ENCODE measurements around the gene THRB. TPM values are rescaled to one million over a fixed set of nuclear protein-coding genes. Genes with fewer than 3 reads are reported as not detected.

The THRB gene
- total and polyA plus RNA-seq, 2 experiments from 2014 or later = 26.8 to 60.0 TPM

GRCh38 chr3:24182756-24183155, 311.9 kb downstream of the THRB start:
- H3K79me2 ChIP-seq = no peaks in the 10 kb centered on the region
- no peaks in the 10 kb centered on the region for H3K9me2 ChIP-seq (replicated peaks; ENCODE audit: insufficient read depth)
- no peaks in the 10 kb centered on the region for H3K27me3 ChIP-seq
- H3K4me1 ChIP-seq (ENCODE audit: insufficient read depth) = peaks cover 3% of the 10 kb centered on the region
- H3K4me3 ChIP-seq = no peak overlapping the region
- no peak overlapping the region for H3K27ac ChIP-seq
- DNase-seq (ENCODE audit: low spot score) = no peak
- H3K4me2 ChIP-seq = no peak overlapping the region
- H3K9me3 ChIP-seq (ENCODE audit: low read depth) = no peaks in the 10 kb centered on the region
- TF ChIP-seq EZH2 (IDR thresholded peaks at IDR 0.05; ENCODE audit: borderline replicate concordance) (no peak), CTCF (IDR thresholded peaks at IDR 0.05; ENCODE audit: poor library complexity) (no peak), EZH2phosphoT487 (IDR thresholded peaks at IDR 0.05; ENCODE audit: low read depth, severe bottlenecking, unreplicated experiment) (no peak)
- H2AFZ ChIP-seq = no peak overlapping the region
- 76% methylated on average over 2 of the region's 2 CpGs for WGBS (ENCODE audit: low lambda C conversion rate, missing lambda C conversion rate)
- no peaks in the 10 kb centered on the region for H3K36me3 ChIP-seq (replicated peaks; ENCODE audit: insufficient read depth, low read depth)
- H4K20me1 ChIP-seq (ENCODE audit: insufficient read depth, poor library complexity, severe bottlenecking) = no peaks in the 10 kb centered on the region

GRCh38 chr3:24181256-24181655, 313.4 kb downstream of the THRB start:
- H3K4me3 ChIP-seq = no peak overlapping the region
- WGBS (ENCODE audit: low lambda C conversion rate, missing lambda C conversion rate) = 63% methylated on average over 4 of the region's 4 CpGs
- no peaks in the 10 kb centered on the region for H3K79me2 ChIP-seq
- H3K9me2 ChIP-seq (replicated peaks; ENCODE audit: insufficient read depth) = no peaks in the 10 kb centered on the region
- no peak overlapping the region for H3K27ac ChIP-seq
- no peak overlapping the region for H3K4me2 ChIP-seq
- DNase-seq (ENCODE audit: low spot score) = no peak
- H4K20me1 ChIP-seq (ENCODE audit: insufficient read depth, poor library complexity, severe bottlenecking) = no peaks in the 10 kb centered on the region
- TF ChIP-seq EZH2 (IDR thresholded peaks at IDR 0.05; ENCODE audit: borderline replicate concordance) (no peak), EZH2phosphoT487 (IDR thresholded peaks at IDR 0.05; ENCODE audit: low read depth, severe bottlenecking, unreplicated experiment) (no peak), CTCF (IDR thresholded peaks at IDR 0.05; ENCODE audit: poor library complexity) (no peak)
- no peaks in the 10 kb centered on the region for H3K36me3 ChIP-seq (replicated peaks; ENCODE audit: insufficient read depth, low read depth)
- H3K9me3 ChIP-seq (ENCODE audit: low read depth) = no peaks in the 10 kb centered on the region
- H3K27me3 ChIP-seq = no peaks in the 10 kb centered on the region
- no peak overlapping the region for H2AFZ ChIP-seq
- H3K4me1 ChIP-seq (ENCODE audit: insufficient read depth) = peaks cover 3% of the 10 kb centered on the region

DNA sequence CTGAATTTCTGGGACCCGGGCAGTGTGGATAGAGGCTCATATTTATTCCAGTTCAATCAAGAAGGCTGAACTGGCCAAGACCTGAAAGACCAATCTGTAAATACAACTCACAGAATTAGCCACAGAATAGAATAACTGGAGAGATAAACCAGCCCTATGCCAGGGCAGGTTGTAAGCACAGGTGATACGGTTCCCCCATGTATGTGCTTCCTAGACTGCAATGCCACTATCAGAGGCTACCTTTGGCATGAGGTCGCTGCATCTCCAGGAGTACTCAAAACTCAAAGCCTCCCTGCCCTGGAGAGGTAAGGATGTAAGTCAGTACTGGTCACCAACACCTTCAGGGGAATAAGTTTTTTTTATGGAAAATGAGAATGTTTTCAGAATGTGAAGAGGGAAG, 314.0 kb downstream of the THRB start:
- Histone ChIP-seq H3K27me3 (no peaks in the 10 kb centered on the region), H3K4me2 (no peak overlapping the region)
- no peak for TF ChIP-seq EZH2 (IDR thresholded peaks at IDR 0.05; ENCODE audit: borderline replicate concordance)
- no peak for TF ChIP-seq EZH2phosphoT487 (IDR thresholded peaks at IDR 0.05; ENCODE audit: low read depth, severe bottlenecking, unreplicated experiment)
- no peak for TF ChIP-seq CTCF (IDR thresholded peaks at IDR 0.05; ENCODE audit: poor library complexity)

DNA sequence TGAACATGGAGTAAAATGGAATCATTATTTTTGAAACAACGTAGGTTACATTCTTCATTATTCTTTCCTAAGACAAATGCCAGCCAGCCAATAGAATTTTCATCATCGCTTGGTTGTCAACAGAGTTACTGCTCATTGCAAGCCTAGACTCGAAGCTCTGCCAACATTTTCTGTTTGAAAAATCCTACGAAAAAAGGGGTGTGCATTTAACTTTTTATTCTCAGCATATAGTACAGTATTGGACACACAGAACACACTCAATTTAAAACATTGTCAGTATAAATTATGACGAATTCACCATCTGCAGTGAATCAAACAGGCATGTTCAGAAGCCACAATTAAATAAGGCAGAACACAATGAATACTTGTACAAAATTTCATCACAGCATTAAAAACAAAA, 317.4 kb downstream of the THRB start:
- 70% methylated on average over 5 of the region's 5 CpGs for WGBS (ENCODE audit: low lambda C conversion rate, missing lambda C conversion rate)

More for the DNA sequence above, 314.0 kb downstream of the THRB start:
- Histone ChIP-seq H3K79me2 (no peaks in the 10 kb centered on the region), H4K20me1 (ENCODE audit: insufficient read depth, poor library complexity, severe bottlenecking) (no peaks in the 10 kb centered on the region), H3K9me3 (ENCODE audit: low read depth) (no peaks in the 10 kb centered on the region), H3K27ac (no peak overlapping the region), H3K4me3 (no peak overlapping the region), H2AFZ (no peak overlapping the region), H3K9me2 (replicated peaks; ENCODE audit: insufficient read depth) (no peaks in the 10 kb centered on the region), H3K4me1 (ENCODE audit: insufficient read depth) (no peaks in the 10 kb centered on the region), H3K36me3 (replicated peaks; ENCODE audit: insufficient read depth, low read depth) (no peaks in the 10 kb centered on the region)
- WGBS (ENCODE audit: low lambda C conversion rate, missing lambda C conversion rate) = 97% methylated on average over 3 of the region's 3 CpGs
- DNase-seq (ENCODE audit: low spot score) = no peak

More for the DNA sequence above, 317.4 kb downstream of the THRB start:
- DNase-seq (ENCODE audit: low spot score) = no peak
- Histone ChIP-seq H3K9me2 (replicated peaks; ENCODE audit: insufficient read depth) (no peaks in the 10 kb centered on the region), H3K79me2 (no peaks in the 10 kb centered on the region), H2AFZ (no peak overlapping the region), H3K27me3 (no peaks in the 10 kb centered on the region), H3K4me2 (no peak overlapping the region), H3K4me3 (no peak overlapping the region), H3K36me3 (replicated peaks; ENCODE audit: insufficient read depth, low read depth) (no peaks in the 10 kb centered on the region), H3K9me3 (ENCODE audit: low read depth) (no peaks in the 10 kb centered on the region), H3K27ac (no peak overlapping the region), H3K4me1 (ENCODE audit: insufficient read depth) (no peaks in the 10 kb centered on the region), H4K20me1 (ENCODE audit: insufficient read depth, poor library complexity, severe bottlenecking) (no peaks in the 10 kb centered on the region)
- no peak for TF ChIP-seq EZH2 (IDR thresholded peaks at IDR 0.05; ENCODE audit: borderline replicate concordance)
- no peak for TF ChIP-seq CTCF (IDR thresholded peaks at IDR 0.05; ENCODE audit: poor library complexity)
- TF ChIP-seq EZH2phosphoT487 (IDR thresholded peaks at IDR 0.05; ENCODE audit: low read depth, severe bottlenecking, unreplicated experiment) = no peak
